Adrenal gland (tissue), 12 donors: ENCODE results near the gene METTL26. TPM values are rescaled to one million over a fixed set of nuclear protein-coding genes. Genes with fewer than 3 reads are reported as not detected.
A peak's percentile ranks its signal among the peaks of the same experiment; 100 is the strongest.

Experiments
- DNase-seq, 7 donors: peaks; one replicate each; pipeline ENCODE4 v3.0.0-alpha.2; 2019 to 2020
- H3K27ac ChIP-seq, 5 donors: fragments of 200-600 bp; sonication (generic) in 4 of 5; 1 replicate in 3 of 5; 2 replicates in 2 of 5; pipeline versions ENCODE4 v1.5.1 to v1.8.0; 2016 to 2020; ENCODE audit warnings: mild to moderate bottlenecking in 1 of 5
- H3K27me3 ChIP-seq: fragments of 200-600 bp; 2 replicates; pipeline ENCODE4 v1.8.0; 2021
- H3K36me3 ChIP-seq, 2 donors: fragments of 200-600 bp; replicated peaks in 1 of 2; 1 replicate in 1 of 2; 2 replicates in 1 of 2; pipeline versions ENCODE4 v1.5.1 to v1.8.0; 2018 to 2022
- H3K4me1 ChIP-seq, 2 donors: fragments of 200-600 bp; replicated peaks in 1 of 2; 1 replicate in 1 of 2; 2 replicates in 1 of 2; pipeline versions ENCODE4 v1.5.1 to v1.8.0; 2018 to 2021
- H3K4me3 ChIP-seq, 4 donors: fragments of 200-600 bp; sonication (generic) in 3 of 4; one replicate each; pipeline ENCODE4 v1.5.1; 2016 to 2018
- H3K9me3 ChIP-seq, 3 donors: fragments of 200-600 bp; sonication (generic) in 1 of 3; replicated peaks in 1 of 3; 1 replicate in 2 of 3; 2 replicates in 1 of 3; pipeline versions ENCODE4 v1.5.1 to v1.8.0; 2016 to 2021
- CTCF ChIP-seq, 6 experiments: fragments of 450-650 bp in 4 of 6; fragments of 200-600 bp in 2 of 6; sonication (generic) in 1 of 6; IDR thresholded peaks; 1 replicate in 5 of 6; 2 replicates in 1 of 6; pipeline versions ENCODE4 v1.5.1 to v1.8.0; 2016 to 2021; ENCODE audit warnings: antibody characterized with exemption in 6 of 6, mild to moderate bottlenecking in 2 of 6, moderate library complexity in 1 of 6
- POLR2A ChIP-seq, 2 donors: fragments of 450-650 bp; IDR thresholded peaks; one replicate each; pipeline ENCODE4 v1.6.1; 2017; ENCODE audit warnings: antibody characterized with exemption in 2 of 2, mild to moderate bottlenecking in 2 of 2, moderate library complexity in 1 of 2
- WGBS, 4 donors: extraction: QIAGEN DNeasy Blood & Tissue Kit in 2 of 4; methylation state at CpG; one replicate each; pipeline versions ENCODE4 v1.1.5 to v1.1.7; 2013 to 2017; 5-methylcytosine and 5-hydroxymethylcytosine counted together
- intact Hi-C, 2 donors: fragments of 100-400 bp; cut with DNase I; formaldehyde crosslinking; loops; one replicate each; pipeline versions ENCODE4 v1.14.1 to v1.15.0; 2022 to 2023
- polyA plus RNA-seq, 3 donors: library from polyadenylated mRNA; stranded (reverse); fragments of 200-250 nt in 2 of 3; fragments of 350-450 nt in 1 of 3; fragmentation: Illumina TruSeq in 1 of 3; extraction: RNeasy Lipid Tissue Mini Kit (QIAGEN cat#74804) in 1 of 3; gene quantifications; one replicate each; pipeline ENCODE4 v1.2.3, GENCODE V29; 2013 to 2014
- total RNA-seq, 9 donors: library from RNA; depleted of rRNA in 4 of 9; stranded (reverse); fragments of >200 nt in 4 of 9; fragments of 120-200 nt in 1 of 9; fragmentation: NEBNext Ultra II Directional in 1 of 9; extraction: Animal tissue kit (Norgen Biotek cat#: 25700) in 1 of 9; gene quantifications; one replicate each; pipeline versions ENCODE4 v1.1.0 to v1.2.4, GENCODE V29; 2013 to 2023
- donor health status: healthy with polysubstance abuse.
- donor health status: Bipolar disorder and iron deficiency.
- donor health status: DM: yes; HTN: yes; CAD: no.
- donor health status: DM: no; HTN: no; CAD: no.
- donor health status: DM: no; HTN: no; CAD: no.
- donor health status: DM: yes; HTN: yes; CAD: no.

The METTL26 gene
- total and polyA plus RNA-seq, 12 donors = 40.4 to 403 (median 130) TPM

- H3K27ac ChIP-seq = peak overlapping the region; percentile 96 to 100 (median 98)
- no peaks in the 10 kb centered on the region for H3K27me3 ChIP-seq
- intact Hi-C loops = no loop called here
- TF ChIP-seq CTCF (IDR thresholded peaks at IDR 0.05) (no peak), POLR2A (IDR thresholded peaks at IDR 0.05) (no peak)
- no peaks in the 10 kb centered on the region for H3K36me3 ChIP-seq
- peak overlapping the region; percentile 66 to 89 (median 82) for H3K4me3 ChIP-seq
- 0 to 1% (median 0%) methylated on average over 20 to 21 of the region's 21 CpGs; no CpG with 5 or more reads in 1 of the 4 donors for WGBS, 4 donors
- no peaks in the 10 kb centered on the region for H3K9me3 ChIP-seq
- peak; percentile 62 to 88 (median 80) for DNase-seq
- peaks cover 24 to 37% of the 10 kb centered on the region in 2 donors for H3K4me1 ChIP-seq
Measured at GRCh38 chr16:588639-588888, 47.5 kb downstream of the METTL26 start.

DNA sequence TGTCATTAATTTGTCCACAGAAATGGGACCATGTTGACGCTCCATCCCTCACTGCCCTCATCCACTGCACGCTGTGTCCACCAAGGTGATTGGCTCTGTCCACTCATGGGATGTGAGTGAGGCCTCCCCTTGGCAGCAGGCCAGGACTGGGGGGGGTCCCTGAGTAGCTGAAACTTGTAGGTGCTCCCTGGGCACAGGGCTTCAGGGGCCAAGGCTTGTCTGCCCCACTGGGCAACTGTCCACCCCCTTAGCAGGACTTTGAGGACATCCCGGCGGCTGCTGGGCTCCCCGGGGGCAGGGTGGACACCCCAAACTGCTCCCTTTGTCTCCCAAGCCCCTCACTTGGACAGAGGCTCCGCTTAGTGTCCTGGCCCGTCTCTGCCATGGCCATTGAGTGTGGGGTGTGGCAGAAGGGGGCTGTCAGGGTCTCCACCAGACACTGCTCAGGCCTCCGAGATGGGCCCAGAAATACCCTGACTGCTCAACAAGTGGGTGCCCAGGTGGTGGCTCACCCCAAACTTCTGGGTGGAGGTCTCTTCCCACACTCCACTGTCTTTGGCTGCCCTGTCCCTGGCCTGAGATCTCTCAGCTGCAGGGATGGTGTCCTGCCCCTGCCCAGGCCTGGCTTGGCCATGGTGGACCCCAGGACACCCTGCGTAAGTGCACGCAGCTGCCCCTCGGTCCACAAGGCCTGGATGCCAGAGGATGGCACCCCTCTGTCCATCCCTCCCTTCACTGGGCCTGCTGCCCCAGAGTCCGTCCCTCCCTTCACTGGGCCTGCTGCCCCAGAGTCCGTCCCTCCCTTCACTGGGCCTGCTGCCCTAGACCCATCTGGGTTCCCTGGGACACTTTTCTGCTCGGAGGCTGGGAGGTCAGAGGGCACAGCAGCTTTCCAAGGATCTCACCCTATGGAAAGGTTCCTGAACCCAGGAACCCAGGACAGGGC lies 49.2 kb downstream of the METTL26 start:
- Histone ChIP-seq H3K4me1 (peaks cover 16 to 23% of the 10 kb centered on the region in 2 donors), H3K9me3 (no peaks in the 10 kb centered on the region), H3K4me3 (no peak overlapping the region), H3K27me3 (no peaks in the 10 kb centered on the region), H3K27ac (peak overlapping the region in 2 of 5 donors; percentile 3 to 98), H3K36me3 (no peaks in the 10 kb centered on the region)
- TF ChIP-seq POLR2A (IDR thresholded peaks at IDR 0.05) (no peak), CTCF (IDR thresholded peaks at IDR 0.05) (no peak)
- intact Hi-C loops = no loop called here
- 0 to 64% (median 59%) methylated on average over 1 to 14 of the region's 14 CpGs for WGBS, 4 donors
- peak in 5 of 7 donors; percentile 45 to 81 (median 64) for DNase-seq

GRCh38 chr16:586047-586644 lies 50.0 kb downstream of the METTL26 start:
- Histone ChIP-seq H3K4me1 (peaks cover 15 to 19% of the 10 kb centered on the region in 2 donors), H3K36me3 (no peaks in the 10 kb centered on the region), H3K4me3 (no peak overlapping the region), H3K27ac (no peak overlapping the region), H3K27me3 (no peaks in the 10 kb centered on the region), H3K9me3 (no peaks in the 10 kb centered on the region)
- TF ChIP-seq POLR2A (IDR thresholded peaks at IDR 0.05) (no peak), CTCF (IDR thresholded peaks at IDR 0.05) (no peak)
- 40 to 44% (median 42%) methylated on average over 9 to 16 of the region's 16 CpGs for WGBS, 4 donors
- intact Hi-C loops = no loop called here
- DNase-seq = peak in 1 of 7 donors; percentile 24

DNA sequence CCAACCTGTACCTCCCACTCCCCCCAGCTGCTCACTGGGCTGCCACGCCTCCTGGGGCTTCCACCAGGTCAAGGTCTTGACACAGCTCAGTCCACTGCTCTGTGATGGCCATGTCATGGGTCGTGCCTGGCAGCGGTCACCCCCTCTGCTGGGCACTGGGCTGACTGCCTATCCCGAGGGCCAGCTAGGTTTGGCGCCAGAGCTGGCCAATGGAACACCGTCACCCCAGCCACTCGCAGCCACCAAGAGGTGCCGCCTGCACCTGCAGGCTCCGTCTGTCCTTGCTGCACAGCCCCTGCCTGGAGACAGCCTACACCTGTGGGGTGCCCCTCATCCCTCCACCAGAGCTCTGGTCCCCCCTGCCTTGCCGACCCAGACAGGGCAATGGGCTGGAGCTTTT lies 50.8 kb downstream of the METTL26 start:
- Histone ChIP-seq H3K4me1 (peaks cover 7 to 17% of the 10 kb centered on the region in 2 donors), H3K36me3 (no peaks in the 10 kb centered on the region), H3K9me3 (no peaks in the 10 kb centered on the region), H3K27me3 (no peaks in the 10 kb centered on the region), H3K4me3 (no peak overlapping the region), H3K27ac (no peak overlapping the region)
- TF ChIP-seq POLR2A (IDR thresholded peaks at IDR 0.05) = peak in 1 of 2 donors; percentile 23
- TF ChIP-seq CTCF (IDR thresholded peaks at IDR 0.05) = peak in 2 of 6 experiments; percentile 21 to 36
- intact Hi-C loops = no loop called here
- 7 to 18% (median 13%) methylated on average over 2 to 10 of the region's 10 CpGs for WGBS, 4 donors
- DNase-seq = peak in 6 of 7 donors; percentile 34 to 77 (median 66)
